Measurements from ENCODE around the gene DDR1. TPM values are rescaled to one million over a fixed set of nuclear protein-coding genes. Genes with fewer than 3 reads are reported as not detected.
"Not testable (repeated sequence)": the region's sequence is repeated elsewhere in the genome, so short reads cannot be mapped to it uniquely, and the experiment has no call there.

The DDR1 gene
- total RNA-seq, 1 donor from 2014 or later: 120 TPM

- no peaks in the 10 kb centered on the region for H3K9me3 Mint-ChIP-seq (ENCODE audit: unreplicated experiment)
- peaks cover 9% of the 10 kb centered on the region for H3K27me3 Mint-ChIP-seq (ENCODE audit: unreplicated experiment)
- DNase-seq: no peak
- no peak for TF ChIP-seq CTCF (IDR thresholded peaks at IDR 0.05; ENCODE audit: partially characterized antibody, unreplicated experiment)
- H3K4me3 Mint-ChIP-seq (ENCODE audit: unreplicated experiment): no peak overlapping the region
- no peak overlapping the region for H3K27ac Mint-ChIP-seq (ENCODE audit: unreplicated experiment)
- H3K36me3 Mint-ChIP-seq (ENCODE audit: unreplicated experiment): peaks cover 4% of the 10 kb centered on the region
- peaks cover 2% of the 10 kb centered on the region for H3K4me1 Mint-ChIP-seq (ENCODE audit: low read depth, unreplicated experiment)
Measured at GRCh38 chr6:30922447-30922852, 38.1 kb downstream of the DDR1 start.

DNA sequence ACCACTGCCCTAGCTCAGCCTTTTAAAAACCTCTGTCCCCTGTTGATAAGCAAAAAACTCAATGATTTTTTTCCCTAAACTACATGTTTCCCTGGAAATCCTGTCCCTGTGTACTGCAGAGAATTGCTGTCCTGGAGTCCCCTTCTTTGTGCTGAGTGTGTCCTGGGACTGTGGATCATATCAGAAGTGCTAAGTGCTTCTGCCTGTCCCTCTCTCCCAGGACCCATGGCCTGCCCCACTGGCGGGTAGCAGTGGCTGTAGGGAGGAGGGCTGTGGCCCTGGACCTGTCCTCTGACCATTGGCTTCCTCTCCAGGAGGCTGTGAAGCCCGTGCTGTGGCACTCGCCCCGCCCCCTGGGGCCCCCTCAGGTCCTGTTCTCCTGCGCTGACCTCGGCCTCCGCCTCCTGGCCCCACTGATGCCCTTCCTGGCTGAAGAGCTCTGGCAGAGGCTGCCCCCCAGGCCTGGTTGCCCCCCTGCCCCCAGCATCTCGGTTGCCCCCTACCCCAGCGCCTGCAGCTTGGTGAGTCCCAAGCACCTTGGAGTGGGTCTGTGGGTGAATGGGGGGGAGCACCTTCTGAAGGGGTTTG, 39.8 kb downstream of the DDR1 start:
- H3K27ac Mint-ChIP-seq (ENCODE audit: unreplicated experiment); H3K27me3 Mint-ChIP-seq (ENCODE audit: unreplicated experiment); H3K4me3 Mint-ChIP-seq (ENCODE audit: unreplicated experiment); H3K9me3 Mint-ChIP-seq (ENCODE audit: unreplicated experiment); DNase-seq; H3K4me1 Mint-ChIP-seq (ENCODE audit: low read depth, unreplicated experiment): not testable (repeated sequence)
- H3K36me3 Mint-ChIP-seq (ENCODE audit: unreplicated experiment): peaks cover 10% of the 10 kb centered on the region

DNA sequence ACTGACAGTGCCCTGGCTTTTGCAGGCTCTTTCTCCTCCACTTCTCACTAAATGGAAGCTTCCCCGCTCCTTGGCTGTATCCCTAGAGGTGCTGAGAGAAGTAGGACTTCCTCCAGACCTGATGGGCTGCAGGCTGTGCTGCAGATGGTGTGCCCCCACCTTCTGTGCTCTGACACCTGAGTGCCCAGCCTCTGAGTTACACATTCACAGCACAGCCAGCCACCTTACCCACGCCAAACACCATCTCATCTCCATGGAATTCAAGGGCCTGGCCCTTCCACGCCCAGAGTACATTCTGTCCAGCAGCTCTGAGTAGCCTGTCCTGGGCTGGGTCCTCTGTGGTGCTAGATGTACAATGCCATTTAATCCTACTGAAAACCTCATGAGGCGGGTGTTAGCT, 42.3 kb downstream of the DDR1 start:
- H3K36me3 Mint-ChIP-seq (ENCODE audit: unreplicated experiment): peaks cover 16% of the 10 kb centered on the region
- no peak for DNase-seq
- H3K9me3 Mint-ChIP-seq (ENCODE audit: unreplicated experiment): no peaks in the 10 kb centered on the region
- peaks cover 4% of the 10 kb centered on the region for H3K27me3 Mint-ChIP-seq (ENCODE audit: unreplicated experiment)
- no peaks in the 10 kb centered on the region for H3K4me1 Mint-ChIP-seq (ENCODE audit: low read depth, unreplicated experiment)
- no peak overlapping the region for H3K27ac Mint-ChIP-seq (ENCODE audit: unreplicated experiment)
- no peak overlapping the region for H3K4me3 Mint-ChIP-seq (ENCODE audit: unreplicated experiment)
- no peak for TF ChIP-seq CTCF (IDR thresholded peaks at IDR 0.05; ENCODE audit: partially characterized antibody, unreplicated experiment)

GRCh38 chr6:30927080-30927479, 42.8 kb downstream of the DDR1 start:
- not testable (repeated sequence) for H3K4me3 Mint-ChIP-seq (ENCODE audit: unreplicated experiment); H3K27ac Mint-ChIP-seq (ENCODE audit: unreplicated experiment); H3K27me3 Mint-ChIP-seq (ENCODE audit: unreplicated experiment); DNase-seq; H3K4me1 Mint-ChIP-seq (ENCODE audit: low read depth, unreplicated experiment); H3K9me3 Mint-ChIP-seq (ENCODE audit: unreplicated experiment)
- peaks cover 16% of the 10 kb centered on the region for H3K36me3 Mint-ChIP-seq (ENCODE audit: unreplicated experiment)

- Mint-ChIP-seq H3K27ac (ENCODE audit: unreplicated experiment) (no peak overlapping the region), H3K36me3 (ENCODE audit: unreplicated experiment) (peaks cover 20% of the 10 kb centered on the region), H3K4me1 (ENCODE audit: low read depth, unreplicated experiment) (no peaks in the 10 kb centered on the region), H3K27me3 (ENCODE audit: unreplicated experiment) (peaks cover 6% of the 10 kb centered on the region), H3K9me3 (ENCODE audit: unreplicated experiment) (peaks cover under 1% of the 10 kb centered on the region), H3K4me3 (ENCODE audit: unreplicated experiment) (no peak overlapping the region)
- DNase-seq: no peak
- no peak for TF ChIP-seq CTCF (IDR thresholded peaks at IDR 0.05; ENCODE audit: partially characterized antibody, unreplicated experiment)
Measured at GRCh38 chr6:30928677-30929076, 44.4 kb downstream of the DDR1 start.

DNA sequence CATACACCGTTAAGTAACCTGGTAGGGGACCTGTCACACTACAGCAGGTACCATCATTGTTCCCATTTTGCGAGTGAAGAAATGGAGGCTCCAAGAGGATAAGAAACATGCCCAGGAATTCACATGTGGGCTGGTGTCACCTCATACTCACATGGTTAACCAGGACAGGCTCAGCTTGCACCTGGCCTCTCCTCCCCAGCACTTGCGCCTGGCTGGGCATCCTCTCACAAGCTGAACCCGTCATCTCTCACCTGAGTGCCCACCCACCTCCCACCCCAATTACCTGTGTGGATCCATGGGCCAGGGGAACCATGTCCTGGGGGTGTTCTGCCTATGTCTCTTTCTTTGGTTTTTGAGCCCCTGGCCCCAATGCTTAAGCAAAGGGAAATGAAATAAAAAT, 46.2 kb downstream of the DDR1 start:
- H3K36me3 Mint-ChIP-seq (ENCODE audit: unreplicated experiment): peaks cover 23% of the 10 kb centered on the region
- H3K9me3 Mint-ChIP-seq (ENCODE audit: unreplicated experiment): peaks cover 5% of the 10 kb centered on the region
- H3K4me3 Mint-ChIP-seq (ENCODE audit: unreplicated experiment): no peak overlapping the region
- TF ChIP-seq CTCF (IDR thresholded peaks at IDR 0.05; ENCODE audit: partially characterized antibody, unreplicated experiment): no peak
- H3K27ac Mint-ChIP-seq (ENCODE audit: unreplicated experiment): no peak overlapping the region
- no peaks in the 10 kb centered on the region for H3K4me1 Mint-ChIP-seq (ENCODE audit: low read depth, unreplicated experiment)
- H3K27me3 Mint-ChIP-seq (ENCODE audit: unreplicated experiment): peaks cover 4% of the 10 kb centered on the region
- no peak for DNase-seq
